ENCODE data around the gene PRPF6.

GRCh38 chr20:64042054-64042781 is 61.3 kb downstream of the PRPF6 start:
- TF ChIP-seq CTCF (IDR thresholded peaks at IDR 0.05) = no peak
- TF ChIP-seq EZH2 (IDR thresholded peaks at IDR 0.05; ENCODE audit: borderline replicate concordance, insufficient read depth, low read depth, low read length, poor library complexity, severe bottlenecking) = no peak
